B cell (primary cell): Measurements from ENCODE around the gene TSGA10. TPM values are rescaled to one million over a fixed set of nuclear protein-coding genes. Genes with fewer than 3 reads are reported as not detected.

ENCODE experiments used
- ATAC-seq: fragments of 200-7000 bp; cut with Tn5 transposase; one replicate; pipeline ENCODE4 v1.10.0; 2021; ENCODE audit warnings: low read depth, mild to moderate bottlenecking, moderate number of reproducible peaks, moderate library complexity
- CTCF ChIA-PET: fragments of 350-600 bp; sonication (Branson Sonifier 250); formaldehyde crosslinking; loops from one replicate; lab custom pipeline; 2021; ENCODE audit warnings: antibody characterized with exemption, inconsistent platforms; lab: Charles Lee
- POLR2A ChIA-PET: fragments of 350-600 bp; sonication (Branson Sonifier 250); formaldehyde crosslinking; loops from one replicate; lab custom pipeline; 2021; ENCODE audit warnings: antibody characterized with exemption; lab: Charles Lee
- DNase-seq: peaks from one replicate; pipeline ENCODE4 v3.0.0; 2013
- H2AFZ ChIP-seq: 2 replicates; pipeline ENCODE4 v1.6.1; 2012; ENCODE audit warnings: mild to moderate bottlenecking, low read depth, low read length; ENCODE audit not compliant: insufficient read depth, poor library complexity, severe bottlenecking
- H3K27ac ChIP-seq, 2 donors: 1 replicate in 1 of 2; 2 replicates in 1 of 2; pipeline ENCODE4 v1.5.1; 2012 to 2013; ENCODE audit warnings: low read length in 2 of 2, mild to moderate bottlenecking in 2 of 2, moderate library complexity in 1 of 2
- H3K27me3 ChIP-seq, 4 experiments: fragments of 200-600 bp in 1 of 4; sonication (generic) in 1 of 4; replicated peaks in 1 of 4; 1 replicate in 2 of 4; 2 replicates in 2 of 4; pipeline versions ENCODE4 v1.6.1 to v1.7.0; 2013 to 2016; ENCODE audit warnings: low read length in 3 of 4, mild to moderate bottlenecking in 2 of 4, mixed read lengths in 1 of 4, moderate library complexity in 1 of 4; ENCODE audit not compliant: insufficient read depth in 4 of 4, control insufficient read depth in 3 of 4; ENCODE audit errors: control extremely low read depth in 1 of 4
- H3K36me3 ChIP-seq, 2 experiments: replicated peaks in 1 of 2; 1 replicate in 1 of 2; 2 replicates in 1 of 2; pipeline versions ENCODE4 v1.6.1 to v1.7.1; 2013; ENCODE audit warnings: low read length in 1 of 2; ENCODE audit not compliant: insufficient read depth in 2 of 2, control insufficient read depth in 1 of 2; ENCODE audit errors: control extremely low read depth in 1 of 2, extremely low read depth in 1 of 2
- H3K4me1 ChIP-seq, 2 donors: fragments of 200-600 bp in 1 of 2; sonication (generic) in 1 of 2; 1 replicate in 1 of 2; 2 replicates in 1 of 2; pipeline versions ENCODE4 v1.5.1 to v1.6.1; 2013 to 2017; ENCODE audit warnings: low read length in 2 of 2; ENCODE audit not compliant: control insufficient read depth in 2 of 2, insufficient read depth in 2 of 2
- H3K4me2 ChIP-seq: replicated peaks from 2 replicates; pipeline ENCODE3; 2012; ENCODE audit warnings: mild to moderate bottlenecking, low read depth, low read length; ENCODE audit not compliant: poor library complexity, severe bottlenecking
- H3K4me3 ChIP-seq, 5 experiments: fragments of 200-600 bp in 1 of 5; sonication (generic) in 1 of 5; 1 replicate in 3 of 5; 2 replicates in 2 of 5; pipeline versions ENCODE4 v1.5.1 to v1.7.0; 2011 to 2016; ENCODE audit warnings: low read length in 4 of 5, mild to moderate bottlenecking in 4 of 5, low read depth in 2 of 5, control low read depth in 1 of 5, moderate library complexity in 1 of 5; ENCODE audit not compliant: insufficient read depth in 1 of 5; ENCODE audit errors: control extremely low read depth in 1 of 5, extremely low read depth in 1 of 5
- H3K79me2 ChIP-seq: fragments of 200-600 bp; sonication (generic); one replicate; pipeline ENCODE4 v1.6.0; 2016; ENCODE audit warnings: low read length; ENCODE audit not compliant: control insufficient read depth, insufficient read depth
- H3K9ac ChIP-seq: fragments of 200-600 bp; sonication (generic); 2 replicates; pipeline ENCODE4 v1.6.1; 2017; ENCODE audit warnings: mild to moderate bottlenecking, low read length, moderate library complexity
- H3K9me3 ChIP-seq, 3 donors: one replicate each; pipeline versions ENCODE4 v1.6.1 to v1.7.1; 2013; ENCODE audit warnings: low read length in 2 of 3; ENCODE audit not compliant: control insufficient read depth in 2 of 3, insufficient read depth in 1 of 3; ENCODE audit errors: control extremely low read depth in 1 of 3
- H4K20me1 ChIP-seq: 2 replicates; pipeline ENCODE4 v1.6.0; 2012; ENCODE audit warnings: mild to moderate bottlenecking, low read length; ENCODE audit not compliant: insufficient read depth, control insufficient read depth, poor library complexity, severe bottlenecking
- H3K27ac Mint-ChIP-seq: one replicate; pipeline ENCODE4 v1.8.0; 2021; ENCODE audit warnings: mixed read lengths
- H3K27me3 Mint-ChIP-seq: one replicate; pipeline ENCODE4 v1.8.0; 2021; ENCODE audit warnings: mixed read lengths
- H3K4me1 Mint-ChIP-seq: one replicate; pipeline ENCODE4 v1.8.0; 2021; ENCODE audit warnings: mixed read lengths
- H3K4me3 Mint-ChIP-seq: one replicate; pipeline ENCODE4 v1.8.0; 2021; ENCODE audit warnings: mixed read lengths
- H3K9me3 Mint-ChIP-seq: one replicate; pipeline ENCODE4 v1.8.0; 2022; ENCODE audit warnings: mixed read lengths; ENCODE audit not compliant: insufficient read depth
- EZH2 ChIP-seq: IDR thresholded peaks from 2 replicates; pipeline ENCODE4 v1.6.1; 2012; ENCODE audit warnings: borderline replicate concordance, low read depth, mild to moderate bottlenecking, moderate library complexity, low read length; ENCODE audit not compliant: insufficient read depth, poor library complexity, severe bottlenecking
- WGBS: methylation state at CpG from one replicate; pipeline ENCODE4 v1.1.5; 2013; ENCODE audit warnings: missing lambda C conversion rate; ENCODE audit not compliant: insufficient coverage; 5-methylcytosine and 5-hydroxymethylcytosine counted together
- intact Hi-C: fragments of 100-400 bp; cut with micrococcal nuclease; formaldehyde crosslinking; loops from one replicate; pipeline ENCODE4 v1.10.0; 2022
- polyA plus RNA-seq: library from polyadenylated mRNA; depleted of rRNA; stranded (reverse); fragments of >200 nt; gene quantifications from 2 replicates; pipeline ENCODE4 v1.2.3, GENCODE V29; 2012
- total RNA-seq, 2 donors: library from RNA; stranded (reverse); fragments of 120-200 nt in 1 of 2; gene quantifications; 1 replicate in 1 of 2; 2 replicates in 1 of 2; pipeline versions ENCODE4 v1.2.3 to v1.2.4, GENCODE V29; 2013 to 2022
- TF ChIP-seq, protein P1 (sequence below): fragments of 200-600 bp; IDR thresholded peaks from one replicate; pipeline ENCODE4 v1.8.0; 2022; ENCODE audit warnings: antibody characterized with exemption, mild to moderate bottlenecking

Gene TSGA10
- total and polyA plus RNA-seq, 2 donors (not counting 1 experiment from before 2014, with no cell fraction given): 4.6 to 39.6 TPM

DNA sequence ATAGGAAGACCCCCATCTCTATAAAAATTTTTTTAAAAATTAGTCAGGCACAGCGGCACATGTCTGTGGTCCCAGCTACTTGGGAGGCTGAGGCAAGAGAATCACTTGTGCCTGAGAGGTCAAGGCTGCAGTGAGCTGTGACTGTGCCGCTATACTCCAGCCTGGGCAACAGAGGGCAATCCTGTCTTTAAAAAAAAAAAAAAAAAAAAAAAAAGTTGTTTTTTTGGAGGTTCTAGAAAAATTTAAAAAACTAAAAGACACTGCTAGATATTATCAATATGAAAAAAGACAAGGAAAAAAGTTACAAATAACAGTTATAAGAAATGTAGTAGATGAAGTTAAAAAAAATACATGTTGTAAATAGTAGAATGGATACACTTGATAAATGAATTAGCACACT is 69.3 kb downstream of the TSGA10 start:
- H3K9ac ChIP-seq: no peak overlapping the region
- Mint-ChIP-seq H3K9me3 (no peaks in the 10 kb centered on the region), H3K4me3 (no peak overlapping the region), H3K27me3 (peaks cover 8% of the 10 kb centered on the region), H3K4me1 (no peaks in the 10 kb centered on the region), H3K27ac (no peak overlapping the region)
- H3K27ac ChIP-seq: no peak overlapping the region
- H3K36me3 ChIP-seq: no peaks in the 10 kb centered on the region
- peaks cover 0 to 6% (median 0%) of the 10 kb centered on the region in 3 donors for H3K9me3 ChIP-seq
- peak; percentile 10 for DNase-seq
- no peak overlapping the region for H3K4me2 ChIP-seq
- no peaks in the 10 kb centered on the region for H3K79me2 ChIP-seq
- H2AFZ ChIP-seq: no peak overlapping the region
- peaks cover 0 to 5% (median 1%) of the 10 kb centered on the region in 4 experiments for H3K27me3 ChIP-seq
- WGBS: 83% methylated on average over 1 of the region's 2 CpGs
- intact Hi-C loops: loop anchor here (1.0 kb wide), 1 partner anchor 94 kb away; no protein-coding TSS in a partner anchor
- ChIA-PET POLR2A (no interaction called here), CTCF (interaction anchor here (0.7 to 1.6 kb wide), 4 partner anchors 72 to 1175 kb away, joined by 3 to 9 read pairs (median 6); partner anchors contain the start of genes MITD1 and MRPL30)
- no peaks in the 10 kb centered on the region for H3K4me1 ChIP-seq
- no peak overlapping the region for H3K4me3 ChIP-seq
- no peak for TF ChIP-seq EZH2
- TF ChIP-seq, protein P1, sequence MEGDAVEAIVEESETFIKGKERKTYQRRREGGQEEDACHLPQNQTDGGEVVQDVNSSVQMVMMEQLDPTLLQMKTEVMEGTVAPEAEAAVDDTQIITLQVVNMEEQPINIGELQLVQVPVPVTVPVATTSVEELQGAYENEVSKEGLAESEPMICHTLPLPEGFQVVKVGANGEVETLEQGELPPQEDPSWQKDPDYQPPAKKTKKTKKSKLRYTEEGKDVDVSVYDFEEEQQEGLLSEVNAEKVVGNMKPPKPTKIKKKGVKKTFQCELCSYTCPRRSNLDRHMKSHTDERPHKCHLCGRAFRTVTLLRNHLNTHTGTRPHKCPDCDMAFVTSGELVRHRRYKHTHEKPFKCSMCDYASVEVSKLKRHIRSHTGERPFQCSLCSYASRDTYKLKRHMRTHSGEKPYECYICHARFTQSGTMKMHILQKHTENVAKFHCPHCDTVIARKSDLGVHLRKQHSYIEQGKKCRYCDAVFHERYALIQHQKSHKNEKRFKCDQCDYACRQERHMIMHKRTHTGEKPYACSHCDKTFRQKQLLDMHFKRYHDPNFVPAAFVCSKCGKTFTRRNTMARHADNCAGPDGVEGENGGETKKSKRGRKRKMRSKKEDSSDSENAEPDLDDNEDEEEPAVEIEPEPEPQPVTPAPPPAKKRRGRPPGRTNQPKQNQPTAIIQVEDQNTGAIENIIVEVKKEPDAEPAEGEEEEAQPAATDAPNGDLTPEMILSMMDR: peak; percentile 46
- no peaks in the 10 kb centered on the region for H4K20me1 ChIP-seq
- ATAC-seq: no peak

DNA sequence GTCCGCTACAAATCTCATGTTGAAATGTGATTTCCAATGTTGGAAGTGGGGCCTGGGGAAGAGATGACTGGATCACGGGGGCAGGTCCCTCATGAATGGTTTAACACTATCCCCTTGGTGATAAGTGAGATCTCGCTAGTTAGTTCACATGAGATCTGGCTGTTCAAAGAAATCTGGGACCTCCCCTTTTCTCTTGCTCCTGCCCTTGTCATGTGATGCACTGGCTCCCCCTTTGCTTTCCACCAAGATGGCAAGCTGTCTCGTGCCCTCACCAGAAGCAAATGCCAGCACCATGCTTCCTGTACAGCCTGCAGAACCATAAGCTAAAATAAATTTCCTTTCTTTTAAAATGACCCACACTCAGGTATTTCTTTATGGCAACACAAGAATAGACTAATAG is 70.5 kb downstream of the TSGA10 start:
- Histone ChIP-seq H3K36me3 (no peaks in the 10 kb centered on the region), H4K20me1 (no peaks in the 10 kb centered on the region), H3K79me2 (no peaks in the 10 kb centered on the region), H3K4me2 (no peak overlapping the region), H3K4me1 (no peaks in the 10 kb centered on the region), H3K27ac (no peak overlapping the region), H2AFZ (no peak overlapping the region), H3K4me3 (no peak overlapping the region), H3K9me3 (peaks cover 0 to 3% (median 0%) of the 10 kb centered on the region in 3 donors), H3K9ac (no peak overlapping the region), H3K27me3 (peaks cover 0 to 3% (median 0%) of the 10 kb centered on the region in 4 experiments)
- peaks cover 8% of the 10 kb centered on the region for H3K27me3 Mint-ChIP-seq
- WGBS: 65% methylated on average over 4 of the region's 4 CpGs
- H3K4me1 Mint-ChIP-seq: no peaks in the 10 kb centered on the region
- no peak for ATAC-seq
- intact Hi-C loops: no loop called here
- H3K27ac Mint-ChIP-seq: no peak overlapping the region
- no peaks in the 10 kb centered on the region for H3K9me3 Mint-ChIP-seq
- no peak for TF ChIP-seq EZH2
- TF ChIP-seq, protein P1: no peak
- ChIA-PET POLR2A (no interaction called here), CTCF (interaction anchor here (1.6 kb wide), 1 partner anchor 96 kb away, joined by 9 read pairs; the partner anchor contains the start of genes MITD1 and MRPL30)
- no peak for DNase-seq
- H3K4me3 Mint-ChIP-seq: no peak overlapping the region
